K562 (cell line): Measurements from ENCODE around the gene ARHGAP24. TPM values are rescaled to one million over a fixed set of nuclear protein-coding genes. Genes with fewer than 3 reads are reported as not detected.
A peak's percentile ranks its signal among the peaks of the same experiment; 100 is the strongest.
"Not testable (repeated sequence)": the region's sequence is repeated elsewhere in the genome, so short reads cannot be mapped to it uniquely, and the experiment has no call there.

ENCODE experiments used
- ATAC-seq: fragments of 200-7000 bp; cut with Tn5 transposase; 3 replicates; pipeline ENCODE4 v1.9.1; 2020; ENCODE audit warnings: moderate library complexity
- BruUV-seq: library from RNA; stranded (reverse); fragments of 400-500 nt; replicated peaks from 2 replicates; lab custom pipeline; 2021; lab: Mats Ljungman, UMichigan
- CTCF ChIA-PET: fragments of 300-600 bp; formaldehyde crosslinking; extraction: SDS; loops from one replicate; lab custom pipeline; 2021; ENCODE audit warnings: low intra/inter-chr PET ratio; lab: Yijun Ruan, JAX
- POLR2A ChIA-PET: fragments of 300-600, 350-650 bp; sonication (Branson Sonifier 250); formaldehyde crosslinking; extraction: SDS; loops from one replicate; lab custom pipeline; 2021; ENCODE audit warnings: antibody characterized with exemption, inconsistent platforms; lab: Yijun Ruan, JAX
- DNase-seq, 4 experiments: peaks; one replicate each; pipeline versions ENCODE4 v3.0.0 to v3.0.0-alpha.2; 2011 to 2018; ENCODE audit warnings: low spot score in 3 of 4, mixed read lengths in 3 of 4; ENCODE audit errors: extremely low read depth in 1 of 4
- FAIRE-seq: peaks from 2 replicates; lab custom pipeline; 2011; peaks lifted over from hg19 to GRCh38; lab: Jason Lieb, UNC
- H2AFZ ChIP-seq: 2 replicates; pipeline ENCODE4 v1.6.0; 2011; ENCODE audit warnings: low read depth, low read length, control low read depth, inconsistent platforms
- H3K27ac ChIP-seq: fragments of 200-600 bp; 3 replicates; pipeline ENCODE4 v1.8.0; 2011; ENCODE audit warnings: low read depth, mild to moderate bottlenecking, control low read depth, inconsistent platforms, low read length, moderate library complexity, mixed read lengths; ENCODE audit errors: extremely low read depth
- H3K27me3 ChIP-seq, 2 experiments: fragments of 300-600 bp in 1 of 2; 2 replicates in 1 of 2; 3 replicates in 1 of 2; pipeline versions ENCODE4 v1.6.0 to v1.8.0; 2011; ENCODE audit warnings: inconsistent platforms in 2 of 2, low read length in 2 of 2, mild to moderate bottlenecking in 1 of 2, mixed read lengths in 1 of 2, moderate library complexity in 1 of 2; ENCODE audit not compliant: control insufficient read depth in 2 of 2, insufficient read depth in 2 of 2
- H3K36me3 ChIP-seq: fragments of 300-600 bp; 3 replicates; pipeline ENCODE4 v1.8.0; 2011; ENCODE audit warnings: mild to moderate bottlenecking, low read length, inconsistent platforms; ENCODE audit not compliant: control insufficient read depth, insufficient read depth
- H3K4me1 ChIP-seq, 2 experiments: fragments of 200-600 bp in 1 of 2; replicated peaks in 1 of 2; 2 replicates in 1 of 2; 3 replicates in 1 of 2; pipeline versions ENCODE4 v1.5.1 to v1.8.0; 2011; ENCODE audit warnings: inconsistent platforms in 2 of 2, low read length in 2 of 2, mild to moderate bottlenecking in 1 of 2, mixed read lengths in 1 of 2, moderate library complexity in 1 of 2; ENCODE audit not compliant: control insufficient read depth in 2 of 2, insufficient read depth in 2 of 2
- H3K4me2 ChIP-seq: 2 replicates; pipeline ENCODE4 v1.6.1; 2011; ENCODE audit warnings: low read length, control low read depth, inconsistent platforms, mixed read lengths; ENCODE audit not compliant: insufficient read depth
- H3K4me3 ChIP-seq: fragments of 200-600 bp; sonication (generic), shearing (Covaris generic); 2 replicates; pipeline ENCODE4 v1.5.1; 2016; ENCODE audit warnings: control low read depth, inconsistent platforms
- H3K79me2 ChIP-seq: fragments of 200-600 bp; 3 replicates; pipeline ENCODE4 v1.8.0; 2011; ENCODE audit warnings: low read length, inconsistent platforms; ENCODE audit not compliant: control insufficient read depth, insufficient read depth
- H3K9ac ChIP-seq, 2 experiments: 2 replicates each; pipeline versions ENCODE4 v1.6.0 to v1.6.1; 2011; ENCODE audit warnings: low read depth in 2 of 2, low read length in 2 of 2, control low read depth in 1 of 2, inconsistent platforms in 1 of 2, mild to moderate bottlenecking in 1 of 2, mixed read lengths in 1 of 2; ENCODE audit not compliant: insufficient read depth in 1 of 2
- H3K9me1 ChIP-seq: one replicate; pipeline ENCODE4 v1.6.0; 2011; ENCODE audit warnings: inconsistent platforms, mild to moderate bottlenecking, low read length, moderate library complexity; ENCODE audit not compliant: control insufficient read depth, insufficient read depth
- H3K9me3 ChIP-seq: replicated peaks from 2 replicates; pipeline ENCODE4 v1.5.1; 2011; ENCODE audit warnings: low read depth, low read length, inconsistent platforms; ENCODE audit not compliant: control insufficient read depth, insufficient read depth
- H4K20me1 ChIP-seq: replicated peaks from 2 replicates; pipeline ENCODE4 v1.6.1; 2011; ENCODE audit warnings: low read length, inconsistent platforms, mixed read lengths; ENCODE audit not compliant: control insufficient read depth, insufficient read depth
- HDAC1 ChIP-seq, 2 experiments: fragments of 450-650 bp; IDR thresholded peaks; 2 replicates each; pipeline ENCODE4 v1.6.1; 2016 to 2017; ENCODE audit warnings: inconsistent platforms in 1 of 2, mild to moderate bottlenecking in 1 of 2, moderate library complexity in 1 of 2
- TEAD4 ChIP-seq, 2 experiments: sonication (generic) in 1 of 2; formaldehyde crosslinking in 1 of 2; IDR thresholded peaks; 2 replicates each; pipeline versions ENCODE4 v1.6.1 to v1.8.0; 2012 to 2022; ENCODE audit warnings: borderline replicate concordance in 1 of 2, inconsistent platforms in 1 of 2, low read length in 1 of 2, mild to moderate bottlenecking in 1 of 2, missing genetic modification reagents in 1 of 2
- ZNF431 ChIP-seq: sonication (generic); formaldehyde crosslinking; IDR thresholded peaks from 2 replicates; pipeline ENCODE4 v1.8.0; 2022; ENCODE audit warnings: mild to moderate bottlenecking, missing genetic modification reagents
- WGBS: fragments of 100-300 bp; shearing (Covaris generic); methylation state at CpG from one replicate; pipeline ENCODE4 v1.1.6; 2016; ENCODE audit warnings: low coverage, mixed read lengths; ENCODE audit not compliant: insufficient coverage; ENCODE audit errors: missing lambda C conversion rate; 5-methylcytosine and 5-hydroxymethylcytosine counted together
- in situ Hi-C: fragments of 300-500 bp; cut with MboI; formaldehyde crosslinking; loops from 4 replicates; pipeline ENCODE4 v1.15.0; 2018; ENCODE audit warnings: inconsistent platforms, mixed read lengths
- intact Hi-C: fragments of 100-400 bp; cut with micrococcal nuclease; formaldehyde crosslinking; loops from 2 replicates; pipeline ENCODE4 v1.14.2; 2022
- polyA plus RNA-seq, 8 experiments: library from polyadenylated mRNA; depleted of rRNA in 4 of 8; stranded (reverse) in 5 of 8; unstranded in 3 of 8; fragments of >200 nt; fragmentation: Nextera tagmentation in 2 of 8; fragmentation: Illumina TruSeq in 1 of 8; extraction: Ambion mirVana in 2 of 8; extraction: Trizol in 1 of 8; gene quantifications; 2 replicates each; pipeline versions ENCODE4 v1.2.1 to v1.2.3, GENCODE V29; 2011 to 2014; ENCODE audit warnings: inconsistent platforms in 1 of 8, missing spikeins in 1 of 8
- total RNA-seq, 7 experiments: library from RNA; depleted of rRNA in 6 of 7; stranded (reverse); fragments of >200 nt in 6 of 7; fragmentation: Illumina TruSeq in 2 of 7; extraction: Trizol in 2 of 7; gene quantifications; 2 replicates each; pipeline versions ENCODE4 v1.2.1 to v1.2.3, GENCODE V29; 2011 to 2021; ENCODE audit warnings: low replicate concordance in 1 of 7
- TF ChIP-seq, protein P1 (sequence below): fragments of 250-450 bp; sonication (Bioruptor Pico); IDR thresholded peaks from 2 replicates; pipeline ENCODE4 v1.5.0; 2022; ENCODE audit warnings: mild to moderate bottlenecking

Gene ARHGAP24
- total and polyA plus RNA-seq, 9 of the 15 experiments (the other 6 are each of a cell fraction or from before 2014, with no cell fraction given) = 8.0 to 22.6 (median 14.0) TPM

DNA sequence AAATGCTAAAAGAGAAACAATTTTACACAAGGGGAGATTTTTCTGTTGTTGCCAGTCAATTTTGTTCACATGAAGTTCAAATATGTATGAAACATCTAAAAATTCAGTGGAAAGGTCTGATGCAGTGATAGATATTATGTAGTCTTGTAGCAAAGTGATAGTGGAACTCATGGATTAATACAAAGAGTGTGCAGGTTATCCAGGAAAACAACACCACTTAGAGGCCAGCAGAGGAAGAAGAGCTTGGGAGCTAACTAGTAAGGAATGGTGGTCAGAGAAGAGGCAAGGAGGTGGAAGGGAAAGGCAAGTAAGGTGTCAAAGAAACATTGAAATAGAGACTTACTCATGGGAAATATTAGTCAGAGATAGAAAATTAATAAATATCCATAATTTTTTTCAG lies 489.3 kb downstream of the ARHGAP24 start:
- peaks cover 0 to 1% of the 10 kb centered on the region in 2 experiments; a peak in 2 of 5 replicates for H3K4me1 ChIP-seq
- no peaks in the 10 kb centered on the region for H3K27me3 ChIP-seq
- DNase-seq = no peak
- POLR2A ChIA-PET = no interaction called here
- H3K36me3 ChIP-seq = no peaks in the 10 kb centered on the region
- H3K4me2 ChIP-seq = no peak overlapping the region
- no peaks in the 10 kb centered on the region for H3K79me2 ChIP-seq
- ATAC-seq = no peak
- H2AFZ ChIP-seq = no peak overlapping the region
- intact Hi-C loops (no loop called here), in situ Hi-C loops (no loop called here)
- no peaks in the 10 kb centered on the region for H4K20me1 ChIP-seq
- H3K9me3 ChIP-seq = no peaks in the 10 kb centered on the region; the same call in 1 of the 2 replicates
- no peak for TF ChIP-seq TEAD4 (IDR thresholded peaks at IDR 0.05; ENCODE audit: low read length)
- TF ChIP-seq TEAD4 (CRISPR knock-in tag; IDR thresholded peaks at IDR 0.05; ENCODE audit: borderline replicate concordance) = no peak
- no peak for TF ChIP-seq HDAC1 (IDR thresholded peaks at IDR 0.05)
- TF ChIP-seq, protein P1, sequence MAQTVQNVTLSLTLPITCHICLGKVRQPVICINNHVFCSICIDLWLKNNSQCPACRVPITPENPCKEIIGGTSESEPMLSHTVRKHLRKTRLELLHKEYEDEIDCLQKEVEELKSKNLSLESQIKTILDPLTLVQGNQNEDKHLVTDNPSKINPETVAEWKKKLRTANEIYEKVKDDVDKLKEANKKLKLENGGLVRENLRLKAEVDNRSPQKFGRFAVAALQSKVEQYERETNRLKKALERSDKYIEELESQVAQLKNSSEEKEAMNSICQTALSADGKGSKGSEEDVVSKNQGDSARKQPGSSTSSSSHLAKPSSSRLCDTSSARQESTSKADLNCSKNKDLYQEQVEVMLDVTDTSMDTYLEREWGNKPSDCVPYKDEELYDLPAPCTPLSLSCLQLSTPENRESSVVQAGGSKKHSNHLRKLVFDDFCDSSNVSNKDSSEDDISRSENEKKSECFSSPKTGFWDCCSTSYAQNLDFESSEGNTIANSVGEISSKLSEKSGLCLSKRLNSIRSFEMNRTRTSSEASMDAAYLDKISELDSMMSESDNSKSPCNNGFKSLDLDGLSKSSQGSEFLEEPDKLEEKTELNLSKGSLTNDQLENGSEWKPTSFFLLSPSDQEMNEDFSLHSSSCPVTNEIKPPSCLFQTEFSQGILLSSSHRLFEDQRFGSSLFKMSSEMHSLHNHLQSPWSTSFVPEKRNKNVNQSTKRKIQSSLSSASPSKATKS (CRISPR knock-in tag) = no peak
- H3K4me3 ChIP-seq = no peak overlapping the region
- no TSS peak for BruUV-seq
- no peak overlapping the region for H3K27ac ChIP-seq
- no peaks in the 10 kb centered on the region for H3K9me1 ChIP-seq
- FAIRE-seq = no peak
- CTCF ChIA-PET = no interaction called here
- no peak overlapping the region for H3K9ac ChIP-seq

GRCh38 chr4:85965017-85965416 lies 490.1 kb downstream of the ARHGAP24 start:
- H3K27ac ChIP-seq, H4K20me1 ChIP-seq, POLR2A ChIA-PET, intact Hi-C loops, H3K36me3 ChIP-seq, BruUV-seq, in situ Hi-C loops, H3K9ac ChIP-seq, DNase-seq, H3K27me3 ChIP-seq, H3K9me1 ChIP-seq, ATAC-seq, H2AFZ ChIP-seq, FAIRE-seq, H3K4me1 ChIP-seq, H3K4me2 ChIP-seq, H3K79me2 ChIP-seq, H3K9me3 ChIP-seq, H3K4me3 ChIP-seq, CTCF ChIA-PET: not testable (repeated sequence)
- peak; percentile 95 for TF ChIP-seq ZNF431 (CRISPR knock-in tag)
- 40% methylated on average over 4 of the region's 4 CpGs for WGBS
